Panc1 (cell line): ENCODE measurements around the gene FIBIN.

Source experiments
- CTCF ChIP-seq: fragments of 450-650 bp; IDR thresholded peaks from 2 replicates; pipeline ENCODE4 v1.5.1; 2017; ENCODE audit warnings: mild to moderate bottlenecking
- POLR2AphosphoS5 ChIP-seq: IDR thresholded peaks from 2 replicates; pipeline ENCODE4 v1.6.1; 2012; ENCODE audit warnings: mild to moderate bottlenecking, low read depth, low read length, moderate library complexity
- REST ChIP-seq, 2 experiments: IDR thresholded peaks; 2 replicates each; pipeline ENCODE4 v1.6.1; 2011 to 2012; ENCODE audit warnings: low read depth in 2 of 2, control low read depth in 1 of 2, low read length in 1 of 2, mild to moderate bottlenecking in 1 of 2, moderate library complexity in 1 of 2; ENCODE audit not compliant: insufficient read depth in 1 of 2
- TCF7L2 ChIP-seq: IDR thresholded peaks from 2 replicates; pipeline ENCODE4 v1.6.1; 2011; ENCODE audit warnings: mild to moderate bottlenecking, low read depth, low read length, inconsistent platforms

GRCh38 chr11:27028561-27028965 lies 34.7 kb downstream of the FIBIN start:
- no peak for TF ChIP-seq CTCF
- no peak for TF ChIP-seq POLR2AphosphoS5
- TF ChIP-seq REST (IDR thresholded peaks at IDR 0.05; ENCODE audit: insufficient read depth in 1 of 2, low read depth in 2 of 2, low read length in 1 of 2): no peak
- TF ChIP-seq TCF7L2: no peak
